ENCODE measurements around the gene PPP6R1. TPM values are rescaled to one million over a fixed set of nuclear protein-coding genes. Genes with fewer than 3 reads are reported as not detected.

PPP6R1 gene
- total RNA-seq, 1 experiment from 2014 or later, result 172 TPM

- no TSS peak for BruUV-seq (replicated peaks)
- no peak for DNase-seq (ENCODE audit: low read depth, low spot score)
- intact Hi-C loops (cut with micrococcal nuclease; ENCODE audit: unreplicated experiment) (no loop called here), in situ Hi-C loops (cut with HindIII; ENCODE audit: low pct_unique_long_range_greater_than_20kb, low sequenced_read_pairs) (no loop called here)
- Histone ChIP-seq H3K4me1 (ENCODE audit: control insufficient read depth, insufficient read depth, low read length) (peaks cover 13% of the 10 kb centered on the region; the same call in 1 of the 2 replicates), H3K27me3 (ENCODE audit: control insufficient read depth, insufficient read depth, low read length) (no peaks in the 10 kb centered on the region), H3K9me3 (ENCODE audit: control insufficient read depth, insufficient read depth, low read depth, low read length) (no peaks in the 10 kb centered on the region), H3K27ac (ENCODE audit: low read length) (no peak overlapping the region), H3K36me3 (ENCODE audit: control insufficient read depth, insufficient read depth, low read length) (peaks cover 19% of the 10 kb centered on the region), H3K4me3 (ENCODE audit: low read depth in 2 of 2, low read length in 2 of 2) (no peak overlapping the region)
- POLR2A ChIA-PET, result no interaction called here
- no peak for ATAC-seq
- TF ChIP-seq POLR2AphosphoS5 (IDR thresholded peaks at IDR 0.05; ENCODE audit: low read depth, low read length) (no peak), TCF7L2 (IDR thresholded peaks at IDR 0.05; ENCODE audit: low read depth, low read length) (no peak), SIN3A (IDR thresholded peaks at IDR 0.05; ENCODE audit: borderline replicate concordance, insufficient read depth, low read depth, low read length) (no peak), CTCF (IDR thresholded peaks at IDR 0.05) (no peak)
- TF ChIP-seq, protein P1, sequence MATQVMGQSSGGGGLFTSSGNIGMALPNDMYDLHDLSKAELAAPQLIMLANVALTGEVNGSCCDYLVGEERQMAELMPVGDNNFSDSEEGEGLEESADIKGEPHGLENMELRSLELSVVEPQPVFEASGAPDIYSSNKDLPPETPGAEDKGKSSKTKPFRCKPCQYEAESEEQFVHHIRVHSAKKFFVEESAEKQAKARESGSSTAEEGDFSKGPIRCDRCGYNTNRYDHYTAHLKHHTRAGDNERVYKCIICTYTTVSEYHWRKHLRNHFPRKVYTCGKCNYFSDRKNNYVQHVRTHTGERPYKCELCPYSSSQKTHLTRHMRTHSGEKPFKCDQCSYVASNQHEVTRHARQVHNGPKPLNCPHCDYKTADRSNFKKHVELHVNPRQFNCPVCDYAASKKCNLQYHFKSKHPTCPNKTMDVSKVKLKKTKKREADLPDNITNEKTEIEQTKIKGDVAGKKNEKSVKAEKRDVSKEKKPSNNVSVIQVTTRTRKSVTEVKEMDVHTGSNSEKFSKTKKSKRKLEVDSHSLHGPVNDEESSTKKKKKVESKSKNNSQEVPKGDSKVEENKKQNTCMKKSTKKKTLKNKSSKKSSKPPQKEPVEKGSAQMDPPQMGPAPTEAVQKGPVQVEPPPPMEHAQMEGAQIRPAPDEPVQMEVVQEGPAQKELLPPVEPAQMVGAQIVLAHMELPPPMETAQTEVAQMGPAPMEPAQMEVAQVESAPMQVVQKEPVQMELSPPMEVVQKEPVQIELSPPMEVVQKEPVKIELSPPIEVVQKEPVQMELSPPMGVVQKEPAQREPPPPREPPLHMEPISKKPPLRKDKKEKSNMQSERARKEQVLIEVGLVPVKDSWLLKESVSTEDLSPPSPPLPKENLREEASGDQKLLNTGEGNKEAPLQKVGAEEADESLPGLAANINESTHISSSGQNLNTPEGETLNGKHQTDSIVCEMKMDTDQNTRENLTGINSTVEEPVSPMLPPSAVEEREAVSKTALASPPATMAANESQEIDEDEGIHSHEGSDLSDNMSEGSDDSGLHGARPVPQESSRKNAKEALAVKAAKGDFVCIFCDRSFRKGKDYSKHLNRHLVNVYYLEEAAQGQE (IDR thresholded peaks at IDR 0.05; ENCODE audit: insufficient read depth in 1 of 2, low read depth in 2 of 2, low read length in 1 of 2), result no peak
- CTCF ChIA-PET, result interaction anchor here (0.6 kb wide), 1 partner anchor 1268 kb away, joined by 10 read pairs; no protein-coding TSS in a partner anchor
Observed at GRCh38 chr19:55228015-55228391, 30.8 kb downstream of the PPP6R1 start.

- ChIA-PET CTCF (no interaction called here), POLR2A (no interaction called here)
- H3K4me1 ChIP-seq (ENCODE audit: control insufficient read depth, insufficient read depth, low read length), result peaks cover 17% of the 10 kb centered on the region; the same call in 1 of the 2 replicates
- no peak overlapping the region for H3K4me3 ChIP-seq (ENCODE audit: low read depth in 2 of 2, low read length in 2 of 2)
- intact Hi-C loops (cut with micrococcal nuclease; ENCODE audit: unreplicated experiment) (no loop called here), in situ Hi-C loops (cut with HindIII; ENCODE audit: low pct_unique_long_range_greater_than_20kb, low sequenced_read_pairs) (no loop called here)
- DNase-seq (ENCODE audit: low read depth, low spot score), result no peak
- BruUV-seq (replicated peaks), result no TSS peak
- ATAC-seq, result peak; percentile 20
- H3K9me3 ChIP-seq (ENCODE audit: control insufficient read depth, insufficient read depth, low read depth, low read length), result no peaks in the 10 kb centered on the region
- no peaks in the 10 kb centered on the region for H3K27me3 ChIP-seq (ENCODE audit: control insufficient read depth, insufficient read depth, low read length)
- H3K27ac ChIP-seq (ENCODE audit: low read length), result no peak overlapping the region
- TF ChIP-seq CTCF (IDR thresholded peaks at IDR 0.05) (no peak), POLR2AphosphoS5 (IDR thresholded peaks at IDR 0.05; ENCODE audit: low read depth, low read length) (no peak; the same call in 1 of the 2 replicates), SIN3A (IDR thresholded peaks at IDR 0.05; ENCODE audit: borderline replicate concordance, insufficient read depth, low read depth, low read length) (no peak), TCF7L2 (IDR thresholded peaks at IDR 0.05; ENCODE audit: low read depth, low read length) (no peak)
- TF ChIP-seq, protein P1 (IDR thresholded peaks at IDR 0.05; ENCODE audit: insufficient read depth in 1 of 2, low read depth in 2 of 2, low read length in 1 of 2), result no peak
- H3K36me3 ChIP-seq (ENCODE audit: control insufficient read depth, insufficient read depth, low read length), result peaks cover 14% of the 10 kb centered on the region; the same call in 1 of the 2 replicates
Observed at GRCh38 chr19:55227241-55228014, 31.4 kb downstream of the PPP6R1 start.

Data from Panc1 (cell line).